ENCODE measurements around the gene BTF3.

BTF3 gene

GRCh38 chr5:73528248-73528647 lies 30.0 kb downstream of the BTF3 start:
- no peak overlapping the region for H3K4me2 ChIP-seq (ENCODE audit: low read depth, low read length)
- H2AFZ ChIP-seq (ENCODE audit: low read length), result no peak overlapping the region
- no peaks in the 10 kb centered on the region for H3K27me3 ChIP-seq (replicated peaks; ENCODE audit: insufficient read depth, low read length)

GRCh38 chr5:73529081-73529480 lies 30.8 kb downstream of the BTF3 start:
- TF ChIP-seq EZH2phosphoT487 (IDR thresholded peaks at IDR 0.05; ENCODE audit: low read length), result no peak
- no peak for TF ChIP-seq CTCF (IDR thresholded peaks at IDR 0.05; ENCODE audit: low read length)
- no peak for TF ChIP-seq EZH2 (optimal IDR thresholded peaks at IDR 0.05; ENCODE audit: low read depth, low read length)
- no peaks in the 10 kb centered on the region for H3K79me2 ChIP-seq (ENCODE audit: low read length)
- H3K4me1 ChIP-seq (ENCODE audit: low read length), result no peaks in the 10 kb centered on the region

More at GRCh38 chr5:73528248-73528647, 30.0 kb downstream of the BTF3 start:
- Histone ChIP-seq H3K9me3 (replicated peaks; ENCODE audit: insufficient read depth, low read length) (no peaks in the 10 kb centered on the region), H3K9me2 (replicated peaks; ENCODE audit: insufficient read depth, low read length) (no peaks in the 10 kb centered on the region), H3K27ac (ENCODE audit: low read length) (no peak overlapping the region), H3K79me2 (ENCODE audit: low read length) (no peaks in the 10 kb centered on the region), H4K20me1 (ENCODE audit: insufficient read depth, low read length) (no peaks in the 10 kb centered on the region), H3K36me3 (replicated peaks; ENCODE audit: insufficient read depth, low read length) (no peaks in the 10 kb centered on the region), H3K9ac (ENCODE audit: low read length) (no peak overlapping the region), H3K4me1 (ENCODE audit: low read length) (no peaks in the 10 kb centered on the region), H3F3A (ENCODE audit: insufficient read depth, low read length) (no peaks in the 10 kb centered on the region), H3K4me3 (ENCODE audit: low read length) (no peak overlapping the region)
- TF ChIP-seq EZH2phosphoT487 (IDR thresholded peaks at IDR 0.05; ENCODE audit: low read length) (no peak), CTCF (IDR thresholded peaks at IDR 0.05; ENCODE audit: low read length) (no peak), EZH2 (optimal IDR thresholded peaks at IDR 0.05; ENCODE audit: low read depth, low read length) (no peak)
- DNase-seq, result no peak

GRCh38 chr5:73531356-73531755 lies 33.1 kb downstream of the BTF3 start:
- no peaks in the 10 kb centered on the region for H4K20me1 ChIP-seq (ENCODE audit: insufficient read depth, low read length)
- no peaks in the 10 kb centered on the region for H3K4me1 ChIP-seq (ENCODE audit: low read length)
- H3K9me2 ChIP-seq (replicated peaks; ENCODE audit: insufficient read depth, low read length), result no peaks in the 10 kb centered on the region
- no peak overlapping the region for H3K27ac ChIP-seq (ENCODE audit: low read length)
- H3K4me3 ChIP-seq (ENCODE audit: low read length), result no peak overlapping the region
- H3K36me3 ChIP-seq (replicated peaks; ENCODE audit: insufficient read depth, low read length), result no peaks in the 10 kb centered on the region
- no peak overlapping the region for H3K4me2 ChIP-seq (ENCODE audit: low read depth, low read length)
- no peak for DNase-seq
- H3K79me2 ChIP-seq (ENCODE audit: low read length), result no peaks in the 10 kb centered on the region
- H2AFZ ChIP-seq (ENCODE audit: low read length), result no peak overlapping the region
- no peak overlapping the region for H3K9ac ChIP-seq (ENCODE audit: low read length)
- no peak for TF ChIP-seq EZH2 (optimal IDR thresholded peaks at IDR 0.05; ENCODE audit: low read depth, low read length)
- TF ChIP-seq CTCF (IDR thresholded peaks at IDR 0.05; ENCODE audit: low read length), result no peak
- no peak for TF ChIP-seq EZH2phosphoT487 (IDR thresholded peaks at IDR 0.05; ENCODE audit: low read length)
- no peaks in the 10 kb centered on the region for H3K9me3 ChIP-seq (replicated peaks; ENCODE audit: insufficient read depth, low read length)
- no peaks in the 10 kb centered on the region for H3K27me3 ChIP-seq (replicated peaks; ENCODE audit: insufficient read depth, low read length)
- H3F3A ChIP-seq (ENCODE audit: insufficient read depth, low read length), result no peaks in the 10 kb centered on the region

More at GRCh38 chr5:73529081-73529480, 30.8 kb downstream of the BTF3 start:
- H3K36me3 ChIP-seq (replicated peaks; ENCODE audit: insufficient read depth, low read length), result no peaks in the 10 kb centered on the region
- no peak overlapping the region for H3K9ac ChIP-seq (ENCODE audit: low read length)
- H2AFZ ChIP-seq (ENCODE audit: low read length), result no peak overlapping the region
- H4K20me1 ChIP-seq (ENCODE audit: insufficient read depth, low read length), result no peaks in the 10 kb centered on the region
- H3F3A ChIP-seq (ENCODE audit: insufficient read depth, low read length), result no peaks in the 10 kb centered on the region
- no peak overlapping the region for H3K27ac ChIP-seq (ENCODE audit: low read length)
- no peak overlapping the region for H3K4me3 ChIP-seq (ENCODE audit: low read length)
- no peaks in the 10 kb centered on the region for H3K9me3 ChIP-seq (replicated peaks; ENCODE audit: insufficient read depth, low read length)
- H3K4me2 ChIP-seq (ENCODE audit: low read depth, low read length), result no peak overlapping the region
- DNase-seq, result no peak
- no peaks in the 10 kb centered on the region for H3K27me3 ChIP-seq (replicated peaks; ENCODE audit: insufficient read depth, low read length)
- H3K9me2 ChIP-seq (replicated peaks; ENCODE audit: insufficient read depth, low read length), result no peaks in the 10 kb centered on the region
